PC-9 (cell line): ENCODE data around the gene IGFBP6. TPM values are rescaled to one million over a fixed set of nuclear protein-coding genes. Genes with fewer than 3 reads are reported as not detected.

Source experiments
- BruUV-seq: library from RNA; stranded (reverse); fragments of 400-500 nt; replicated peaks from 2 replicates; lab custom pipeline; 2021; lab: Mats Ljungman, UMichigan
- CTCF ChIA-PET: fragments of 300-600 bp; sonication (Branson Sonifier 250); formaldehyde crosslinking; loops from one replicate; lab custom pipeline; 2022; ENCODE audit warnings: antibody characterized with exemption; lab: Charles Lee
- POLR2A ChIA-PET: fragments of 300-600 bp; sonication (Branson Sonifier 250); formaldehyde crosslinking; loops from one replicate; lab custom pipeline; 2022; ENCODE audit warnings: antibody characterized with exemption; ENCODE audit not compliant: unreplicated experiment; lab: Charles Lee
- DNase-seq, 2 experiments: peaks; one replicate each; pipeline versions ENCODE4 v3.0.0 to v3.0.0-alpha.2; 2015 to 2022; ENCODE audit warnings: mixed read lengths in 1 of 2
- H2AFZ ChIP-seq: fragments of 200-600 bp; sonication (generic); 2 replicates; pipeline ENCODE4 v1.8.1; 2017; ENCODE audit warnings: antibody characterized with exemption
- H3F3A ChIP-seq: fragments of 200-600 bp; sonication (generic); 2 replicates; pipeline ENCODE4 v1.8.1; 2017; ENCODE audit warnings: antibody characterized with exemption, mild to moderate bottlenecking, low read depth; ENCODE audit not compliant: insufficient read depth
- H3K27ac ChIP-seq: fragments of 200-600 bp; sonication (generic); 2 replicates; pipeline ENCODE4 v1.6.1; 2016; ENCODE audit warnings: mixed run types
- H3K27me3 ChIP-seq: fragments of 200-600 bp; sonication (generic); 2 replicates; pipeline ENCODE4 v1.6.1; 2016; ENCODE audit warnings: low read depth, mixed run types; ENCODE audit not compliant: insufficient read depth
- H3K36me3 ChIP-seq: fragments of 200-600 bp; sonication (generic); 2 replicates; pipeline ENCODE4 v1.6.1; 2016; ENCODE audit warnings: low read depth, mixed run types
- H3K4me1 ChIP-seq: fragments of 200-600 bp; sonication (generic); replicated peaks from 2 replicates; pipeline ENCODE4 v1.6.1; 2016; ENCODE audit warnings: mixed run types; ENCODE audit not compliant: insufficient read depth
- H3K4me2 ChIP-seq: fragments of 200-600 bp; sonication (generic); 2 replicates; pipeline ENCODE4 v1.6.1; 2017; ENCODE audit warnings: mixed run types
- H3K4me3 ChIP-seq: fragments of 200-600 bp; sonication (generic); 2 replicates; pipeline ENCODE4 v1.6.1; 2016; ENCODE audit warnings: mixed run types
- H3K79me2 ChIP-seq: fragments of 200-600 bp; sonication (generic); 2 replicates; pipeline ENCODE4 v1.6.1; 2017; ENCODE audit warnings: low read depth, mixed run types
- H3K9me2 ChIP-seq: fragments of 200-600 bp; sonication (generic); 2 replicates; pipeline ENCODE4 v1.8.1; 2017; ENCODE audit warnings: mild to moderate bottlenecking; ENCODE audit not compliant: insufficient read depth
- H3K9me3 ChIP-seq: fragments of 200-600 bp; sonication (generic); 2 replicates; pipeline ENCODE4 v1.8.1; 2016; ENCODE audit warnings: low read depth; ENCODE audit not compliant: insufficient read depth
- H4K20me1 ChIP-seq: fragments of 200-600 bp; sonication (generic); 2 replicates; pipeline ENCODE4 v1.8.1; 2017; ENCODE audit not compliant: insufficient read depth
- EZH2 ChIP-seq: fragments of 200-600 bp; sonication (generic); IDR thresholded peaks from 2 replicates; pipeline ENCODE4 v1.8.0; 2017; ENCODE audit warnings: antibody characterized with exemption, low read depth
- intact Hi-C: fragments of 100-400 bp; cut with micrococcal nuclease; formaldehyde crosslinking; loops from one replicate; pipeline ENCODE4 v1.10.0; 2022; ENCODE audit not compliant: unreplicated experiment
- total RNA-seq: library from RNA; stranded (reverse); gene quantifications from 2 replicates; pipeline ENCODE4 v1.2.3, GENCODE V29; 2021
- TF ChIP-seq, protein P1 (sequence below): fragments of 200-600 bp; sonication (generic); conservative IDR thresholded peaks from 2 replicates; pipeline ENCODE4 v1.6.1; 2017; ENCODE audit warnings: mixed run types, antibody characterized with exemption, mild to moderate bottlenecking, moderate library complexity

IGFBP6 gene
- total RNA-seq, 1 experiment from 2014 or later, result 290 TPM

DNA sequence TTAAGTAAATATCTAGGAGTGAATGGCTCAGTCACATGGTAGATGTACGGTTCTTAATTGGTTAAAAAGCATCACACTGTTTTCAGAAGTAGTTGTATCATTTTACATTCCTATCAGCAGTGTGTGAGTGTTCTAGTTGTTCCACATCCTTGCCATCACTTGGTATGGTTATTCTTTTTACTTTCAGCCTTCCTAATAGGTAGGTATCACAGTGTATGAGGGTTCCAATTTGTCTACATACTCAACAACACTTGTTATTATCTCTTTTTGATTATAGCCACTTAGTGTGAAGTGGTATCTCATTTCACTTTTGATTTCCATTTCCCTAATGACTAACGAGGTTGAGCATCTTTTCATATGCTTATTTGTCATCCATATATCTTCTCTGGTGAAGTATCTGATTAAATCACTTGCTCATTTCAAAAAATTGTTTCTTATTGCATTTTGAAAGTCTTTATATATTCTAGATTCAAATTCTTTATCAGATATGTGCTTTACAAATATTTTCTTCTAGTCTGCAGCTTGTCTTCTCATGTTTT is 14.8 kb upstream of the IGFBP6 start:
- TF ChIP-seq, protein P1, sequence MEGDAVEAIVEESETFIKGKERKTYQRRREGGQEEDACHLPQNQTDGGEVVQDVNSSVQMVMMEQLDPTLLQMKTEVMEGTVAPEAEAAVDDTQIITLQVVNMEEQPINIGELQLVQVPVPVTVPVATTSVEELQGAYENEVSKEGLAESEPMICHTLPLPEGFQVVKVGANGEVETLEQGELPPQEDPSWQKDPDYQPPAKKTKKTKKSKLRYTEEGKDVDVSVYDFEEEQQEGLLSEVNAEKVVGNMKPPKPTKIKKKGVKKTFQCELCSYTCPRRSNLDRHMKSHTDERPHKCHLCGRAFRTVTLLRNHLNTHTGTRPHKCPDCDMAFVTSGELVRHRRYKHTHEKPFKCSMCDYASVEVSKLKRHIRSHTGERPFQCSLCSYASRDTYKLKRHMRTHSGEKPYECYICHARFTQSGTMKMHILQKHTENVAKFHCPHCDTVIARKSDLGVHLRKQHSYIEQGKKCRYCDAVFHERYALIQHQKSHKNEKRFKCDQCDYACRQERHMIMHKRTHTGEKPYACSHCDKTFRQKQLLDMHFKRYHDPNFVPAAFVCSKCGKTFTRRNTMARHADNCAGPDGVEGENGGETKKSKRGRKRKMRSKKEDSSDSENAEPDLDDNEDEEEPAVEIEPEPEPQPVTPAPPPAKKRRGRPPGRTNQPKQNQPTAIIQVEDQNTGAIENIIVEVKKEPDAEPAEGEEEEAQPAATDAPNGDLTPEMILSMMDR, result no peak
- TF ChIP-seq EZH2, result no peak
- Histone ChIP-seq H2AFZ (no peak overlapping the region), H4K20me1 (no peaks in the 10 kb centered on the region), H3K27me3 (no peaks in the 10 kb centered on the region), H3F3A (peaks cover 28% of the 10 kb centered on the region), H3K4me2 (no peak overlapping the region), H3K79me2 (peaks cover 10% of the 10 kb centered on the region; the same call in 1 of the 2 replicates), H3K9me2 (no peaks in the 10 kb centered on the region), H3K4me1 (peaks cover 24% of the 10 kb centered on the region), H3K36me3 (no peaks in the 10 kb centered on the region), H3K27ac (no peak overlapping the region), H3K9me3 (no peaks in the 10 kb centered on the region), H3K4me3 (no peak overlapping the region)
- BruUV-seq, result no TSS peak
- CTCF ChIA-PET, result no interaction called here
- no peak for DNase-seq
- intact Hi-C loops, result no loop called here
- POLR2A ChIA-PET, result no interaction called here

DNA sequence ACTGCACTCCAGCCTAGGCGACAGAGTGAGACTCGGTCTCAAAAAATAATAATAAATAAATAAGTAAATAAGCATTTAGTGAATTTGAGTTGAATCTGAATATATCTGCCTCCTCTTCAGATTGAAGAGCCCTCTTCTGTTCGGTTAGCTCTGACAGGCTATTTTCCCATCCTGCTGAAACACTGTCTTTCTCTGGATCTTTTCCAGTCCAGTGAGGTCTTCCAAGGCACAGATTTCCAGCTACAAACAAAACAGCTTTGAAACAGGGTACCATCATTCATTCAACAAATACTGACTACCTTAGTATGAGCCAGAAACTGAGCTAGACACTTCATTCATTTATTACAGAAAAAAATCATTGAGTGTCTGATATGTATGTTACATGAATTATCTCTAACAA is 11.1 kb upstream of the IGFBP6 start:
- Histone ChIP-seq H3K9me2 (no peaks in the 10 kb centered on the region), H3F3A (no peaks in the 10 kb centered on the region), H4K20me1 (no peaks in the 10 kb centered on the region), H2AFZ (no peak overlapping the region), H3K27me3 (no peaks in the 10 kb centered on the region), H3K4me2 (no peak overlapping the region), H3K4me3 (no peak overlapping the region), H3K27ac (no peak overlapping the region), H3K36me3 (no peaks in the 10 kb centered on the region), H3K79me2 (no peaks in the 10 kb centered on the region), H3K4me1 (no peaks in the 10 kb centered on the region), H3K9me3 (no peaks in the 10 kb centered on the region)
- CTCF ChIA-PET, result no interaction called here
- intact Hi-C loops, result no loop called here
- DNase-seq, result no peak
- TF ChIP-seq EZH2, result no peak
- TF ChIP-seq, protein P1, result no peak
- POLR2A ChIA-PET, result interaction anchor here (0.6 kb wide), 1 partner anchor 94 kb away, joined by 4 read pairs; the partner anchor contains the start of gene ZNF740
- BruUV-seq, result no TSS peak

- DNase-seq, result no peak
- no TSS peak for BruUV-seq
- no peaks in the 10 kb centered on the region for H3K27me3 ChIP-seq
- H2AFZ ChIP-seq, result no peak overlapping the region
- H3K27ac ChIP-seq, result no peak overlapping the region
- H3K4me3 ChIP-seq, result no peak overlapping the region
- H3K9me3 ChIP-seq, result no peaks in the 10 kb centered on the region
- no peaks in the 10 kb centered on the region for H3K4me1 ChIP-seq
- POLR2A ChIA-PET, result no interaction called here
- H3K79me2 ChIP-seq, result no peaks in the 10 kb centered on the region
- no peaks in the 10 kb centered on the region for H4K20me1 ChIP-seq
- no peak overlapping the region for H3K4me2 ChIP-seq
- no peaks in the 10 kb centered on the region for H3K9me2 ChIP-seq
- no peaks in the 10 kb centered on the region for H3F3A ChIP-seq
- H3K36me3 ChIP-seq, result no peaks in the 10 kb centered on the region
- intact Hi-C loops, result no loop called here
- CTCF ChIA-PET, result no interaction called here
- no peak for TF ChIP-seq EZH2
- TF ChIP-seq, protein P1, result no peak
Observed at GRCh38 chr12:53090105-53090504, 7.4 kb upstream of the IGFBP6 start.
